CD4-positive, CD25-positive, alpha-beta regulatory T cell (primary cell): Measurements from ENCODE around the gene VPS35. TPM values are rescaled to one million over a fixed set of nuclear protein-coding genes. Genes with fewer than 3 reads are reported as not detected.
"Not testable (repeated sequence)": the region's sequence is repeated elsewhere in the genome, so short reads cannot be mapped to it uniquely, and the experiment has no call there.

Experiments used
- ATAC-seq, 2 donors: fragments of 150-1000 bp; cut with Tn5 transposase; one replicate each; pipeline ENCODE4 v1.10.0; 2021; ENCODE audit warnings: low read depth in 2 of 2, moderate number of reproducible peaks in 2 of 2, moderate library complexity in 1 of 2
- DNase-seq, 3 donors: peaks; one replicate each; pipeline versions ENCODE4 v3.0.0 to v3.0.0-alpha.2; 2012 to 2022; ENCODE audit warnings: mixed read lengths in 1 of 3
- H3K27ac ChIP-seq: one replicate; pipeline ENCODE4 v1.7.0; 2013; ENCODE audit warnings: mild to moderate bottlenecking, low read length; ENCODE audit not compliant: insufficient read depth, poor library complexity, severe bottlenecking
- H3K27me3 ChIP-seq: one replicate; pipeline ENCODE4 v1.7.0; 2013; ENCODE audit warnings: low read length; ENCODE audit not compliant: control insufficient read depth, insufficient read depth
- H3K36me3 ChIP-seq: one replicate; pipeline ENCODE4 v1.7.0; 2013; ENCODE audit warnings: mild to moderate bottlenecking, low read length, moderate library complexity; ENCODE audit not compliant: control insufficient read depth, insufficient read depth
- H3K4me1 ChIP-seq: 2 replicates; pipeline ENCODE4 v1.7.0; 2013; ENCODE audit warnings: mild to moderate bottlenecking, low read length; ENCODE audit not compliant: insufficient read depth, control insufficient read depth, poor library complexity, severe bottlenecking
- H3K4me3 ChIP-seq: one replicate; pipeline ENCODE4 v1.7.0; 2013; ENCODE audit warnings: low read depth, mild to moderate bottlenecking, low read length, moderate library complexity
- H3K9me3 ChIP-seq, 2 experiments: 1 replicate in 1 of 2; 2 replicates in 1 of 2; pipeline ENCODE4 v1.7.0; 2013; ENCODE audit warnings: low read length in 2 of 2, mild to moderate bottlenecking in 1 of 2, moderate library complexity in 1 of 2; ENCODE audit not compliant: control insufficient read depth in 2 of 2
- H3K27ac Mint-ChIP-seq, 3 donors: one replicate each; pipeline ENCODE4 v1.8.0; 2020 to 2022; ENCODE audit warnings: mild to moderate bottlenecking in 3 of 3, mixed read lengths in 3 of 3, moderate library complexity in 2 of 3
- H3K27me3 Mint-ChIP-seq: one replicate; pipeline ENCODE4 v1.8.0; 2022; ENCODE audit warnings: mild to moderate bottlenecking, mixed read lengths
- H3K36me3 Mint-ChIP-seq: one replicate; pipeline ENCODE4 v1.8.0; 2020; ENCODE audit warnings: mixed read lengths
- H3K4me1 Mint-ChIP-seq, 4 donors: one replicate each; pipeline ENCODE4 v1.8.0; 2020 to 2022; ENCODE audit warnings: mixed read lengths in 4 of 4, mild to moderate bottlenecking in 1 of 4
- H3K4me3 Mint-ChIP-seq, 4 donors: one replicate each; pipeline ENCODE4 v1.8.0; 2020 to 2022; ENCODE audit warnings: mild to moderate bottlenecking in 4 of 4, mixed read lengths in 4 of 4, moderate library complexity in 3 of 4
- H3K9me3 Mint-ChIP-seq, 7 donors: one replicate each; pipeline ENCODE4 v1.8.0; 2020 to 2022; ENCODE audit warnings: mixed read lengths in 7 of 7, mild to moderate bottlenecking in 3 of 7, moderate library complexity in 2 of 7
- polyA plus RNA-seq, 4 donors: library from polyadenylated mRNA; unstranded; fragments of 300-500 nt; fragmentation: Illumina TruSeq; gene quantifications; one replicate each; pipeline ENCODE4 v1.2.3, GENCODE V29; 2021
- total RNA-seq: library from RNA; stranded (reverse); gene quantifications from one replicate; pipeline ENCODE4 v1.2.3, GENCODE V29; 2022

Gene VPS35
- total and polyA plus RNA-seq, 5 donors from 2014 or later = 34.1 to 90.3 (median 85.6) TPM

DNA sequence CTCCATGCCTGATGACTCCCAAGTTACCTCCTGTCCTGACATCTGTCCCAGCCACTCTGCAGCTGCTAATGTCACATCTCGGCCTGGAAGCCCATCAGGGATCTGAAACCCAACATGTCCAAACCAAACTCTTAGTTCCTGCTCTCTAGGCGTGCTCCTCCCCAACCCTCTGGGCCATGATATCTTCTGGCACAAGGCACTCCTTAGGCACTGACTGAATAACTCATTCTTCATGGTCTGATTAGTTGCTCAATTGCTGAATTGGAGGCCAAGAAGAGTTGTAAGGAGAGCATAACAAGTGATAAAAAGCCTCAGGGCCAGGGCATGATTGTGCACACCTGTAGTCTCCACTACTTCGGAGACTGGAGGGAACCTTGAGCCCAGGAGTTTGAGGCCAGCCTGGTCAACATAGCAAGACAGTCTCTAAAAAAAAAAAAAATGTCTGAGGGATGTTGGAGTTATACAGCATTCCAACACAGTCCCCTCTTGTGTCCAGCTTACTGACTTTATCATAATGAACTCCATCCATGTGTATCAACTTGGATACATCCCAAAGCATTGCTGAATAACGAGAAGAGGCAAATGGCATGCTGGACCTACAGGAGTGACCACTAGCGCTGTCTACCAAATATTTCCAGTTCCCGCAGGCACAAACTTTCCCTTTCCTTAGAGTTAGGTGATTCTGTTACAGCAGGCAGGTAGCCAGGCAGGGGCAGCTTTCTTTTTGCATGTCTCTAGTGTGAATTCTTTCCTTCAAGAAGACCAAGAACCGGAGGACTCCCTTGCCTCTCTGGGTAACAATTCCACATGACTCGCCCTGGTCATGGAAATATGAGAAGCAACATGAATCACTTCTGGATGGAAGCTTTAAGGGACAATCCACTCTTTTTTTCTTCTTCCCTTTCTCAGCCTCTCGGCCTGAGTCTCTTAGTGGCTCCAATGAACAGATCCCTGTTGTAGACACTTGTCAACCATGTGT is 49.7 kb downstream of the VPS35 start:
- DNase-seq (no peak), ATAC-seq (no peak)
- no peaks in the 10 kb centered on the region for H3K9me3 ChIP-seq
- no peaks in the 10 kb centered on the region for H3K27me3 ChIP-seq
- Mint-ChIP-seq H3K9me3 (peaks cover 0 to 16% (median 5%) of the 10 kb centered on the region in 7 donors), H3K36me3 (peaks cover 30% of the 10 kb centered on the region), H3K4me3 (no peak overlapping the region), H3K27me3 (no peaks in the 10 kb centered on the region), H3K4me1 (peaks cover 0 to 3% (median 0%) of the 10 kb centered on the region in 4 donors), H3K27ac (no peak overlapping the region)
- no peak overlapping the region for H3K4me3 ChIP-seq
- no peaks in the 10 kb centered on the region for H3K36me3 ChIP-seq
- no peak overlapping the region for H3K27ac ChIP-seq
- H3K4me1 ChIP-seq = no peaks in the 10 kb centered on the region

DNA sequence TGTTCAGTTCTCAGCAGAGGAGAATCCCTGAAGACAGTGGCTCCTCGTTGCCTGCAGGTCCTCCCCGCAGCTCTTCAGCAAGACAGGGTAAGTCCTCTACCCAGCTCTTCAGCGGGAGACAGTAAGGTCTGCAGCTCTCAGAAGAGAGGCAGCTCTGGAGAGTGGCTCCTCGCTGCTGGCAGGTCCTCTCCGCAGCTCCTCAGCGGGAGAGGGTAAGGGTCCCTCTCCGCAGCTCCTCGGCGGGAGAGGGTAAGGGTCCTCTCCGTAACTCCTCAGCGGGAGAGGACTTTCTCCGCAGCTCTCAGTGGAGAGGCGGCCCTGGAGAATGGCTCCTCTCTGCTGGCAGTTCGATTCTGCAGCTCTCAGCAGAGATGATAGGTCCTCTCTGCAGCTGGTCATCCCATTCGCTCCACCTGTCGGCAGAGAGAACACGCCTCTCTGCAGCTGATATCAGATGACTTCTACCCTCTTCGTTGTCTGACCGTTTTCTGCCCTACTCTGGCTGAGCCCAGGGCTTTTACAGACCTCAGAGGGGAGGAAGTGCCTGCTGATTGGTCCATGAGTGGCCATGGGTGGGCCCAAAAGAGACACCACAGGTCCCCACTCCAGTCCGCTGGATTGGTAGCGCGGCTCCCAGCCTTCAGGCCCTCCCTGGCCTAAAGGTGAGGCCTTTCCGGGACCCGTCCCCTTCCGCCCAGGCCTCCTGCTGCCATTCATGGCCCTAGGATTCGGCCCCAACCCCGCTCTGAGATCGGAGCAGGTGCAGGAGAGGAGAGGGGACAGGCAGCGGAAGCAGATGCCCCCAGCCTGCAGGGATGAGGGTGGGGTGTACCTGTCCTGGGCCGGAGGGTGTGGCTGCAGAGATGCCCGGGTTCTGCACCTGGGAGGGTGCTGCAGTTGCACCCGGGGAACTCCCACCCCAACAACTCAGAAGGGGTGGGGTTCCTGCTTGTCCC is 55.9 kb downstream of the VPS35 start:
- Histone ChIP-seq H3K9me3 (no peaks in the 10 kb centered on the region), H3K4me3 (no peak overlapping the region), H3K4me1 (no peaks in the 10 kb centered on the region), H3K36me3 (no peaks in the 10 kb centered on the region), H3K27ac (no peak overlapping the region), H3K27me3 (no peaks in the 10 kb centered on the region)
- Mint-ChIP-seq H3K9me3 (no peaks in the 10 kb centered on the region), H3K27ac (no peak overlapping the region), H3K36me3 (peaks cover 6% of the 10 kb centered on the region), H3K4me1 (no peaks in the 10 kb centered on the region), H3K27me3 (no peaks in the 10 kb centered on the region), H3K4me3 (peak overlapping the region in 1 of 4 donors; percentile 24)
- no peak for ATAC-seq
- no peak for DNase-seq

DNA sequence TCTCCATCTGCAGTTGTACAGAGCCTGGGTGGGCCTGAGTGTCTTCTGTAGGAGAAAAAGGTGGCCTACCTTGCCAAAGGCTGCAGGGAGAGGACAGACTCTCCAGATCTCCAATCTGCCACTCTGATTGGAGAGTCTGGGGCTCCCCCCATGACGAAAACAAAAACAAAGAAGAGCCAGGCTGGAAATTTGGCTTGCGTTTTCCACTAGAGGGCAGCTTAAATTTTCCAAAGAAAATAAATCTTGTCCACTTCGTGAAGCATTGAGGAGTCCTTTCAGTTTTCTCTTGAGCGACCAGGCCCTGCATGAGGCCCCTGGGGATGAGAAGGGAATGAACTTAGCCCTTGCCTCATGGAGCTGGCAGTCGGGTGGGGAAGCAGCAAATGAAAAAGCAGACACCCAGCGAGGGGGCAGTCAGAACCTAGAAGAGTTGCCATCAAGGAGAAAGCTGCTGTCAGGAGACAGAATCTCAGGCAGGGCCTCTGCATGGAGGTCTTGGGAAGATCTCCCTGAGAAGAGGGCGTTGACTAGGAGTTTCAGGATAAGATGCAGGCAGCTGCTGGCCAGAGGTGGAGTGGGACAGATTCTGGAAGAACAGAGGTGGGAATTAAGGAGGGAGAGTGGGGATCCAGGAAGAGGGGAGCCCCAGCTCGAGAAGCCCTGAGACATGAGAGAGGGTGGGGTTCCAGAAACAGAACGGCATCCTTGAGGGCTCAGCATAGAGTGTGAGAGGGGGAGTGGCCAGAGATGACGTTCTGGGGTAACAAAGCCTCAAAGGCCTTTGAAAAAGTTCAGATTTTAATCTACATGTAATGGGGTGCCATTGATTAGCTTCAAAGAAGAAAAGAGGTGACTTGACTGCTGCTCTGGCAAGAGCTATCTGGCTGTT is 59.4 kb downstream of the VPS35 start:
- no peak overlapping the region for H3K4me3 Mint-ChIP-seq
- no peaks in the 10 kb centered on the region for H3K36me3 ChIP-seq
- H3K4me3 ChIP-seq = no peak overlapping the region
- no peak for ATAC-seq
- no peaks in the 10 kb centered on the region for H3K9me3 Mint-ChIP-seq
- DNase-seq = no peak
- no peak overlapping the region for H3K27ac ChIP-seq
- H3K27ac Mint-ChIP-seq = peak overlapping the region in 2 of 3 donors; percentile 33
- H3K27me3 Mint-ChIP-seq = no peaks in the 10 kb centered on the region
- no peaks in the 10 kb centered on the region for H3K4me1 Mint-ChIP-seq
- no peaks in the 10 kb centered on the region for H3K9me3 ChIP-seq
- peaks cover 3% of the 10 kb centered on the region for H3K36me3 Mint-ChIP-seq
- no peaks in the 10 kb centered on the region for H3K27me3 ChIP-seq
- H3K4me1 ChIP-seq = no peaks in the 10 kb centered on the region

DNA sequence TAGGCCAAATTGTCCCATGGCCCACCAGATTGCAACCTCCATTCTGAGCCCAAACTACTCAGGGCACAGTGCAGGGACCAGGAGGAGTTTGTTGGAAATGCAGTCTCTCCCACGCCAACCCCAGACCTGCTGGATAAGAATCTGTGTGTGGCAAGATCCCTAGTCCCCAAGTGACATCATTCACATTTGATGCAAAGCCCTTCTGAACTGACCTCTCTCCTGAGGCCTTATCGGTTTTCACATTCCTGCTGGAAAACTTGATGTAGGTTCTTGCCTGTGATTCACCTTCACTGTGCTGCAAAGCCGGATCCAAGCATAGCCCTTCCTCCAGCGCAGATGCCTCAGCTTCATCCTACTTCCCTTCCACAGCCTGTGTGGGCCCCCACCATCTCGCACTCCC is 61.2 kb downstream of the VPS35 start:
- no peaks in the 10 kb centered on the region for H3K9me3 ChIP-seq
- DNase-seq = no peak
- Mint-ChIP-seq H3K27ac (no peak overlapping the region), H3K27me3 (no peaks in the 10 kb centered on the region), H3K4me1 (no peaks in the 10 kb centered on the region), H3K36me3 (peaks cover 3% of the 10 kb centered on the region), H3K9me3 (no peaks in the 10 kb centered on the region), H3K4me3 (no peak overlapping the region)
- no peak overlapping the region for H3K4me3 ChIP-seq
- no peak for ATAC-seq
- no peaks in the 10 kb centered on the region for H3K27me3 ChIP-seq
- no peaks in the 10 kb centered on the region for H3K36me3 ChIP-seq
- no peak overlapping the region for H3K27ac ChIP-seq
- H3K4me1 ChIP-seq = no peaks in the 10 kb centered on the region

DNA sequence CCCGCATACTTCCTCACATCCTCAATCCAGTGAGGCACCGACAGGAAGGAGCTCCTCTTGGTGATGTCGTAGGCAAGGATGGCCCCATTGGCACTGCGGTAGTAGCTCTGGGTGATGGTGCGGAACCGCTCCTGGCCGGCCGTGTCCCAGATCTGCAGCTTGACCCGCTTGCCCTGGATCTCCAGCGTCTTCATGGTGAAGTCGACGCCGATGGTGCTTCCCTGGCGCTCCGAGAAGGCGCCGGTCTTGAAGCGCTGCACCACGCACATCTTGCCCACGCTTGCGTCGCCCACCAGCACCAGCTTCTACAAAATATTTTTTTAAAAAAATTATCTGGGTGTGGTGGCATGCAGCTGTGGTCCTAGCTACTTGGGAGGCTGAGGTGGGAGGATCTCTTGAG is 62.3 kb downstream of the VPS35 start:
- H3K36me3 Mint-ChIP-seq, H3K36me3 ChIP-seq, ATAC-seq, H3K4me3 ChIP-seq, H3K9me3 Mint-ChIP-seq, H3K4me1 ChIP-seq, H3K27ac ChIP-seq, H3K4me1 Mint-ChIP-seq, H3K27ac Mint-ChIP-seq, H3K27me3 Mint-ChIP-seq, DNase-seq, H3K9me3 ChIP-seq, H3K27me3 ChIP-seq: not testable (repeated sequence)
- H3K4me3 Mint-ChIP-seq = peak overlapping the region in 1 of 4 donors; percentile 10

DNA sequence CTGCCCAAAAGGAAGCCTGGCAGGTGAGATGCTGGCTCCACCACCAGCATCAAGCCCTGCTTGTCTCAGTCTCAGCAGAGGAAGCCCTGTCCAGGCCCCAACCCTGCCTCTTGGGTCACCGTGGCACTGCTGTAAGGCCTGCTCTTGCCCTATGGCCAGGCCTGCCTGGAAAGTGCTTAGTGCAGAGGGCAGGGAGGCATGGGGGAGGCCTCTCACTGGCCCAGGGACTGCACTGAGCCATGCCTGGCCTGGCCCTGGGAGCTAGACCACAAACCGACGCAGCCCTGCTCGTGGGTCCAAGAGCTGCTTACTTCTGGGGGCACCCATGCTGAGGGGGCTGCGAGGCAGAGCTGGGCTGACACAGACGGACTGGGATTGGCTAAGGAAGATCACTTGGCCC is 64.1 kb downstream of the VPS35 start:
- not testable (repeated sequence) for H3K9me3 ChIP-seq, H3K36me3 ChIP-seq, ATAC-seq, H3K27ac Mint-ChIP-seq, H3K9me3 Mint-ChIP-seq, H3K27ac ChIP-seq, H3K4me3 ChIP-seq, H3K36me3 Mint-ChIP-seq, H3K27me3 ChIP-seq, H3K4me3 Mint-ChIP-seq, H3K27me3 Mint-ChIP-seq, DNase-seq
- H3K4me1 Mint-ChIP-seq = peaks cover 0 to 26% (median 15%) of the 10 kb centered on the region in 4 donors
- H3K4me1 ChIP-seq = peaks cover 19% of the 10 kb centered on the region

DNA sequence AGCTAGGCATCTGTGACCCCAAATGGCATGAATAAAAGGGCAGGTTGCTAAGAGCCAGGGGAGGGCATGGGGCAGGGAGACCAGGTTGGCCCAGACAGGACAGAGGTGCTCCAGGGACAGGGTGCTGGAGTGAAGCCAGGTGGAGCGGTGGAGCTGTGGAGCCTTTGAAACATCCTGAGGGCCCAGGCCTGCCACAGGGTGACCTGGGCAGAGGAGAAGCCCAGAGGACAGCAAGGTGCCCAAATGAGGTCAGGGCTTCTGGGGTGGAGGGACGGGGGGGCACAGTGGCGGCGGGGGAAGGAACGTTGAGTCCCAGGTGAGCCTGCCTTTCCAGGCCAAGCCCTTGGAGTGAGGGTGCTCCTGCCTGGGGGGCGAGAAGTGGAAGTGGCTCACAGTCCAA is 65.3 kb downstream of the VPS35 start:
- not testable (repeated sequence) for H3K27ac ChIP-seq, H3K36me3 ChIP-seq, H3K4me3 ChIP-seq, H3K4me3 Mint-ChIP-seq, H3K9me3 ChIP-seq, H3K27me3 Mint-ChIP-seq, DNase-seq, H3K36me3 Mint-ChIP-seq, ATAC-seq, H3K27ac Mint-ChIP-seq, H3K27me3 ChIP-seq, H3K9me3 Mint-ChIP-seq
- peaks cover 0 to 31% (median 16%) of the 10 kb centered on the region in 4 donors for H3K4me1 Mint-ChIP-seq
- peaks cover 19% of the 10 kb centered on the region for H3K4me1 ChIP-seq
